C4-2B (cell line): Measurements from ENCODE around the gene CABS1.

Source experiments
- H3K27ac ChIP-seq: fragments of 450-650 bp; 2 replicates; pipeline ENCODE4 v1.5.1; 2017
- ZFX ChIP-seq: fragments of 450-650 bp; IDR thresholded peaks from 2 replicates; pipeline ENCODE4 v1.6.1; 2017
- TF ChIP-seq, protein P1 (sequence below): fragments of 450-650 bp; conservative IDR thresholded peaks from 2 replicates; pipeline ENCODE4 v1.5.1; 2017; ENCODE audit warnings: mild to moderate bottlenecking

The CABS1 gene

DNA sequence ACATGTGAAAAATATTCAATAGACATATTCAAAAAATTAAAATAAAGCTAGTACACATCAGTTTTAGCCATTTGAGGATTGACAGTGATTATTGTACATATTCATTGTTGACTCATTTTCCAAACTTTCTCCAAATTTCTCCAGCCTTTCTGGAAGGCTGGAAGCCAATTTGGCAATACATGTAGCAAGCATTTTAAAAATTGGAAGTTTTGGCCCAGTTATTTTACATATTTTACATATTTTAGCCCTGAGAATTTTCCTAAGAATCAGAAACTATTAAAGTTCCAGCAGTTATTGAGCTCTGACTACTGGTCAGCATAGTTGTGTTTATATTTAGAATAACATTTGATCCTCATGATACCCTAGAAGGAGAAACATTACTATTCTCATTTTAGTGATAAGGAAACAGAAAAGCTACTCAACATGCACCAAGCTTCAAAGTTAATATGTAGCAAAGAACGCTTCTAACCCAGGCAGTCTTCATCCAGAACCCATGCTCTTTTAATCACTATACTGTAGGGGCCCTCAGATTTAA is 3.2 kb downstream of the CABS1 start:
- no peak for TF ChIP-seq ZFX
- TF ChIP-seq, protein P1, sequence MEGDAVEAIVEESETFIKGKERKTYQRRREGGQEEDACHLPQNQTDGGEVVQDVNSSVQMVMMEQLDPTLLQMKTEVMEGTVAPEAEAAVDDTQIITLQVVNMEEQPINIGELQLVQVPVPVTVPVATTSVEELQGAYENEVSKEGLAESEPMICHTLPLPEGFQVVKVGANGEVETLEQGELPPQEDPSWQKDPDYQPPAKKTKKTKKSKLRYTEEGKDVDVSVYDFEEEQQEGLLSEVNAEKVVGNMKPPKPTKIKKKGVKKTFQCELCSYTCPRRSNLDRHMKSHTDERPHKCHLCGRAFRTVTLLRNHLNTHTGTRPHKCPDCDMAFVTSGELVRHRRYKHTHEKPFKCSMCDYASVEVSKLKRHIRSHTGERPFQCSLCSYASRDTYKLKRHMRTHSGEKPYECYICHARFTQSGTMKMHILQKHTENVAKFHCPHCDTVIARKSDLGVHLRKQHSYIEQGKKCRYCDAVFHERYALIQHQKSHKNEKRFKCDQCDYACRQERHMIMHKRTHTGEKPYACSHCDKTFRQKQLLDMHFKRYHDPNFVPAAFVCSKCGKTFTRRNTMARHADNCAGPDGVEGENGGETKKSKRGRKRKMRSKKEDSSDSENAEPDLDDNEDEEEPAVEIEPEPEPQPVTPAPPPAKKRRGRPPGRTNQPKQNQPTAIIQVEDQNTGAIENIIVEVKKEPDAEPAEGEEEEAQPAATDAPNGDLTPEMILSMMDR, result no peak
- no peak overlapping the region for H3K27ac ChIP-seq

DNA sequence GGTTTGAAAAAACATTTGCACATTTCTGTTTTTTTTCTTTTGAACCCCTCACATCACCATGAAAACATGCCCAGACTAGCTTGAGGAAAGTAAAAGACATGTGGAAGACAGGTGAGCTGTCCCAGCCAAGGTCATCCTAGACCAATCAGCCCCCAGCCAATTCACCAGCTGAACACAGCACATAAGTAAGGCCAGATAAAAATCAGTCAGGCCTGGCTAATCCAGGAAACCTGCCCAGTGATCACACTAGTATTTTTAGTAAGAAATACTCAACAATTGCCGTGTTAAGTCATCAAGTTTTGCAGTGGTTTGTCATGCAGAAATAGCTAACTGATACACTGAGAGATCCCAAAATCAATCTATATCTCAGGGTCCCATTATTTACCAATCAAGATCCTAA is 21.4 kb downstream of the CABS1 start:
- H3K27ac ChIP-seq, result no peak overlapping the region
- TF ChIP-seq ZFX, result no peak
- TF ChIP-seq, protein P1, result no peak

DNA sequence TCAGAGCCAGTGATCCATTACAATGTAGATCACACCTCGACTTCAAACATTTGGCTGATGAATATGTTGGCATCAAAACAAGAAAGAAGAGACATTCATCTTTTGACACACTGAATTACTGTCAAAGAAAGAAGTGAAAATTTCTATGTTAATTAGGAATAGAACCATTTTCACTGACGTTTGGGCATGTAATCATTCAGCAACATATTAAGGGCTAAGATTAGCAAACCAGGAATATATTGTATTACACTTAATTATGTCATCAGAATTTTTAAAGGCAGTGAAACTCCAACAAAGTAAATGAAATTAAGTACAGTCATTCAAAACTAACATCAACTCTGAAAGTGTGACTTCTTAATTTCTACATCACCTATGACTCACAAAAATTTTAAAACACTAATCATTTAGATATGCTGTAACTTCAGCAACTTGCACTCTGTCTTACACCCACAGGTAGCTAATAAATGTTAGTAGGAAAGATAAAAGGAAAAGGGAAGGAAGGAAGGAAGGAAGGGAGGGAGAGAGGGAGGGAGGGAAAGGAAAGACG is 24.4 kb downstream of the CABS1 start:
- TF ChIP-seq, protein P1, result no peak
- no peak for TF ChIP-seq ZFX

DNA sequence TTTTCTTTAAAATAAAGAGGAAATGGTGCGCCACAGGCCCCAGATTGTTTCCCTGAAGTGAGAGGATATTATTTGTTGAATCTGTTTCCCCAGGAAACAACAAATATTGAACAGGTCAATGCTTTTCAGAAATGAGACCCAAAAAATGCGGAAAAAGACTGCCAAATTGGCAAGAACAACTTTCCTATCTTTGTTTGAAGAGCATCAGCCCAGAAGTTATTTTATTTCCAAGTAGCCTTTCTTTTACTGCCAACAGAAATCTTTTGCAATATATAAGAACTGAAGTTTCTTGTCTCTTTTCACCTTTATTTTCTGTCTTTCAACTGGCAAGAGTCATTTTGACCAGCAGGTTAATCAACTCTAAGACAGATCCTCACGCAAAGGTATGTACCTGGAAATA is 25.7 kb downstream of the CABS1 start, which contains the start of gene SMR3A:
Gene SMR3A (plus strand): TSS at position 301 of the 400 bp plus-strand sequence. CDS start 1,356 bp downstream, outside the sequence.
- TF ChIP-seq ZFX, result no peak
- TF ChIP-seq, protein P1, result no peak

More for the DNA sequence above, 24.4 kb downstream of the CABS1 start:
- H3K27ac ChIP-seq, result no peak overlapping the region

DNA sequence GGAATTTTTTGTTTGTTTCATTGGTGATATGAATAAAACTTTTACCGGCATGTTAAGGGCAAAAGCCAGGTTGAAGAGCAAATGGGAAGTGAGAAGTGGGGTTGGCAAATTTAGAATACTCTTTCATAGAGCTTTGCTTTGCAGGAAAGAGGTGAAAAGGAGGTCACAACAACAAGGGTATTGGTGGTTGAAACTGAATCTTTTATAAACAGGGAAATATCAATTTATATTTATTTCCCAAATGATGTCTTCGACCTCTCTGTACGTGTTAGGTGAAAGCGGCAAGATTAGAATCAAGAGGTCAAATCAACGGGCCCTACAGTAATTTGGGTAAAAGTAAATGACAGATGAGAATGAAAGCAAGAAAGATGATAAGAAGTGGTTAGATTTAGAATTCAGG is 29.2 kb downstream of the CABS1 start:
- TF ChIP-seq, protein P1, result no peak
- H3K27ac ChIP-seq, result no peak overlapping the region

More for the DNA sequence above, 25.7 kb downstream of the CABS1 start, which contains the start of gene SMR3A:
- no peak within 1 kb of the TSS for H3K27ac ChIP-seq

DNA sequence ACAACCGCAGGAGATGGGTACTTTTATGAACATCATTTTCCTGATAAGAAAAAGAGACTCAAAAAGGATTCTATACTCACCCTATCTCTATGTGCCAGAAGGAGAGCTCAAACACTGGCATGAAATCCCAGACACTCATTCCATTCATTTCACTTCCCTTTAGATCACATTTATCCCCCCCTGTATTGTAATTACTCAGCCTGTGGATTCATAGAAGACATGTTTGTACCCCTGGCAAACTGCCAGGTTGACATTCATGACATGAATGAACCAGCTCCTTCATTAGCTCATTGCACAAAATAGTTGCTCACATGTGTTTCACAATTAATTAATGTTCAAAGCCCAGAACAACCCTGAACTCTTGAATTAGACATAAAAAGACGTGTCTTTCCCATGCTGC is 30.7 kb downstream of the CABS1 start:
- TF ChIP-seq ZFX, result no peak
- TF ChIP-seq, protein P1, result no peak
- no peak overlapping the region for H3K27ac ChIP-seq

DNA sequence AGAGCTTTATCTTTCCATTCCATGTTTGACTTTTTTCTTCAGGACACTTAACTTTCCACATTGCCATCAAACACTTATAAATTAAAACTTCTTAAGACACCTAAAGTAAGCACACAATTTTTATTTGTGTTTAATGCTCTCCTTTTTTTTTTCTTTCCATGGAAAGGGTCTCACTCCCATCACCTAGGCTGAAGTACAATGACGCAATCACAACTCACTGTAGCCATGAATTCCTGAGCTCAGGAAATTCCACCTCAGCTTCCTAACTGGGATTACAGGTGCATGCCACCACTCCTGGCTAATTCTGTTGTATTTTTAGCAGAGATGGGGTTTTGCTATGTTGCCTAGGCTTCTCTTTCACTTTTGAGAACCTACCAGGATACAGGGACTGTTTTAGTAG is 33.0 kb downstream of the CABS1 start:
- H3K27ac ChIP-seq, result no peak overlapping the region
- no peak for TF ChIP-seq ZFX
- TF ChIP-seq, protein P1, result no peak
